Esophagus muscularis mucosa (tissue), 4 donors: Measurements from ENCODE around the gene KAZN.

Experiments
- EP300 ChIP-seq: sonication (generic); formaldehyde crosslinking; IDR thresholded peaks from one replicate; pipeline ENCODE4 v1.6.1; 2017; ENCODE audit warnings: antibody characterized with exemption
- POLR2A ChIP-seq: fragments of 450-650 bp; IDR thresholded peaks from one replicate; pipeline ENCODE4 v1.6.1; 2017; ENCODE audit warnings: antibody characterized with exemption, moderate library complexity, mild to moderate bottlenecking, low read depth
- TF ChIP-seq, protein P1 (sequence below), 3 experiments: fragments of 200-600 bp in 2 of 3; fragments of 450-650 bp in 1 of 3; sonication (generic) in 2 of 3; IDR thresholded peaks; one replicate each; pipeline ENCODE4 v1.5.1; 2017 to 2019; ENCODE audit warnings: antibody characterized with exemption in 3 of 3, mild to moderate bottlenecking in 2 of 3, moderate library complexity in 1 of 3

DNA sequence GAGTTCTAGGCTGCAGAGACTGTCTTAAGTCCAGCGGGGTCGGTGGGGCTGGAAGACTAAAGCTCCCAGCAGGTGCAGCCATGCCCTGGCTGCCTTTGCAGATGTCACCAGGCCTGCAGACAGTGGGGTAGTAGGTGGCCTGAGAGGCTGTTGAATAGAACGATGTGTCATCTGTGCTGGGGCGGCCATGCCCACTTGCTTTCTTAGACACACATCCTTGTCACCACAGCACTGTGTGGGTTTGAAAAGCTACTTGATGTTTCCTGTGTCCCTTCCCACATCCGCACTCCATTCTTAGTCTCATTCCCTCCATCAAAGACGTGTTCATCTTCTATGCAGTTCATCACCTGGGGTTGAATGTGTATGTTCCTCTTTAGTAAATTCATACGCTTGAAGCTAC lies 370.5 kb downstream of the KAZN start:
- no peak for TF ChIP-seq POLR2A
- TF ChIP-seq, protein P1, sequence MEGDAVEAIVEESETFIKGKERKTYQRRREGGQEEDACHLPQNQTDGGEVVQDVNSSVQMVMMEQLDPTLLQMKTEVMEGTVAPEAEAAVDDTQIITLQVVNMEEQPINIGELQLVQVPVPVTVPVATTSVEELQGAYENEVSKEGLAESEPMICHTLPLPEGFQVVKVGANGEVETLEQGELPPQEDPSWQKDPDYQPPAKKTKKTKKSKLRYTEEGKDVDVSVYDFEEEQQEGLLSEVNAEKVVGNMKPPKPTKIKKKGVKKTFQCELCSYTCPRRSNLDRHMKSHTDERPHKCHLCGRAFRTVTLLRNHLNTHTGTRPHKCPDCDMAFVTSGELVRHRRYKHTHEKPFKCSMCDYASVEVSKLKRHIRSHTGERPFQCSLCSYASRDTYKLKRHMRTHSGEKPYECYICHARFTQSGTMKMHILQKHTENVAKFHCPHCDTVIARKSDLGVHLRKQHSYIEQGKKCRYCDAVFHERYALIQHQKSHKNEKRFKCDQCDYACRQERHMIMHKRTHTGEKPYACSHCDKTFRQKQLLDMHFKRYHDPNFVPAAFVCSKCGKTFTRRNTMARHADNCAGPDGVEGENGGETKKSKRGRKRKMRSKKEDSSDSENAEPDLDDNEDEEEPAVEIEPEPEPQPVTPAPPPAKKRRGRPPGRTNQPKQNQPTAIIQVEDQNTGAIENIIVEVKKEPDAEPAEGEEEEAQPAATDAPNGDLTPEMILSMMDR (IDR thresholded peaks at IDR 0.05) = no peak
- TF ChIP-seq EP300 = no peak
